GM19463 (cell line): ENCODE measurements around the gene WNT7B.

Experiments
- ATAC-seq: cut with Tn5 transposase; IDR thresholded peaks from one replicate; pipeline ENCODE4 v1.9.1; 2021; ENCODE audit warnings: mild to moderate bottlenecking, moderate library complexity; ENCODE audit not compliant: unreplicated experiment

Gene WNT7B

DNA sequence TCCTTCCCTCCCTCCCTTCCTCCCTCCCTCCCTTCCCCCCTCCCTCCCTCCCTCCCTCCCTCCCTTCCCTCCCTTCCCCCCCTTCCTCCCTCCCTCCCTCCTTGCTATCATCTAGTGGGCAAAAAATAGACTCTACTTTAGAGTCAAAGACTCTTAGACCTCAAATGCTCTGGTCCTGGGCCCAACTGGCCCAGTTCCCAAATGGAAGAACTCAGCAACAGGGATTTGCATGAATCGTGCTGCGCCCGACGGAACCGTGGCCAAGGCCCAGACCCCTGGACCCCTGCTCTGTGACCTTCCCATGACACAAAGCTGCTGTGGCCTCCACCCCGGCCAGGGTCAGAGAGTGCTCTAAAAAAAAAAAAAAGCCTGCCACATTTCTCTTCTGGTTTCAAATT, 97.4 kb downstream of the WNT7B start:
- no peak for ATAC-seq

DNA sequence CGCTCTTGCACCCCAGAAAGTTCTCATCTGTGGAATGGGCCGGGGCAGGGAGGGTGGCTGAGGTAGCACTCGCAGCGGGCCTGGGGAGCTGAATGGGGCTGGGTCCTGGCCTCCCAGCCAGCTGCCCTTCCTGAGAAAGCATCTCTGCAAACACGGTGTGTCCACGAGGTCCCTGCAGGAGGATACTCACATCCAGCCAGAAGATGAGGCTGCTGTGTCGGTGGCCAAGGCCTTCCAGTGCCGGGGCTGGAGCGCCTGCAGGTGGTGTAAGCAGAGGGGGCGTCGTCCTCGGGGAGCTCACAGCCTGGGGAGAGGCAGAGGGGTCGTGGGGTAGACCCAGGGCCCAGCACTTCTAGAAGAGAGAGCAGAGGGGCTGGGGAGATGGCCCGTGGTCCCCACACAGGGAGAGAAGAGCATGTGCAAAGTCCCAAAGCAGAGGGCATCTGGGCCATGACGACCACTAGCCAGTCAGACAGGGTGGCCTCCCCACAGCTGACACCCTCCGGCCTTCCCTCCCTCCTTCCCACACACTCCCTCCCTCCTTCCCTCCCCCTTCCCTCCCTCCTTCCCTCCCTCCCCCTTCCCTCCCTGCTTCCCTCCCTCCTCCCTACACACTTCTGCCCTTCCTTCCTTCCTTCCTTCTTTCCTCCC, 97.9 kb downstream of the WNT7B start:
- no peak for ATAC-seq

DNA sequence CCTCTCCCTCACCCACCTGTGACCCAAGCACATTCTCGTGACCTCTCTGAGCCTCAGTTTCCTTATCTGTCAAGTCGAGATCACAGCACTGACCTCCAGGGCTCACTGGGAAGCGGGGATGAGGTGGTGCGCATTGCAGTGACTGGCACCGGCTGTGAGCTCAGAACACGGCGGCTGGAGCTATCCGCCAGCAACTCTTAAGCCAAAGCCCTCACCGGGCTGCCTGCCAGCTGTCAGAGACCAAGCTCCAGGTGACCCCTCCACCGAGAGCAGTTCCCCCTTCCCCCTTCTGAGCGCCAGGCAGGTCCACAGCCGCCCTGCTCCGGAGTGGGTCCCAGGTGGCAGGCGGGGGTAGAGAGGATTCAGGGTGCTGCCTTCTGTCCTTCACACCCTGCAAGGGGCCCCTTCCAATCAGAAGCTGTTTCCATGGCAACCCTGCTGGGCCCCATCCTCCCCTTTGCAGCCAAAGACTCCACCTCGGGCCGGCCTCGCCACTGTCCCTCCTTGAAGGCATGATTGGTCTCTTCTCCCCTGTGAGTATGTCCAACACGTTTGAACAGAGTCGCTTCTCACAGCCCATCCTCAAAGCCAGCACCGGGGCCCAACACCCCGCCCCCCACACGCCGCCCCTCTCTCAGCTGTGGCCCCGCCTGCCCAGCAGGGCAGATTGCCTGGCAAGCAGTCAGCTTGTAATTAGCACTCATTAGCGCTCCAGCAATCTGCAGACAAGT, 98.7 kb downstream of the WNT7B start:
- no peak for ATAC-seq

DNA sequence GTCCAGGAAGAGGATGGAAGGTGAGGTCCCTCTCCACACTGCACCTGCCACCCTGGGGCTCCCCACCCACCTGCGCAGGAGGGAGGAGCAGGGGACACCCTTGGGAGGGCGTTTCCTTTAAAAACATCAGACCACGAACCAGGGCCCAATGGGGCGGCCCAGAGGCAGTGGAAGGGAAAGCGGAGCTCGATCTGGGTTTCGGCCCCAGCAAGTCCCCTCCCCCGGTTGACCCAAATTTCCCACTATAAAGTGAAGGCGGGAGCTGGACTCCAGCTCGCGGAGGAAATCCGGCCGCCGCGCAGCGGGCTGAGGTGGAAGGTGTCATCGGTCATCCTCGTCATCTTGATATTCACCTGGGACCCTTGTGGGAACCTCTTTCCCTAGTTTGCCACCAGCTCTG, 99.3 kb downstream of the WNT7B start:
- ATAC-seq, result no peak

DNA sequence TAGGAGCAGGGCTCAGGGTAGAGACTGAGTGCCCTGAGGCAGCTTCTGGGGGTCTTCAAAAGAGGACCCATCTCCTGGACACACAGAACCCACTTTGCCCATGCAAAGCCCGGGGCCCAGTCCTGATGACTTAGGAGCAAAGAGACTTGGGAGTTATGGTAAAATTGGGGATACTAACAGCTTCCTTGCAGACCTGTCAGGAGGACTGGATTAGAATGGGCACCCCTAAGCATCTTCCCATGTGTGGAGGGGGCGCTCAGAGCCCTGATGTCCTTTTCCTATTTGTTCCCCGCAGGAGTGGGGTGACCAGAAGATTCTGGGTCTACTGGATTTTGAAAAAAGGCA, 100.0 kb downstream of the WNT7B start:
- no peak for ATAC-seq

DNA sequence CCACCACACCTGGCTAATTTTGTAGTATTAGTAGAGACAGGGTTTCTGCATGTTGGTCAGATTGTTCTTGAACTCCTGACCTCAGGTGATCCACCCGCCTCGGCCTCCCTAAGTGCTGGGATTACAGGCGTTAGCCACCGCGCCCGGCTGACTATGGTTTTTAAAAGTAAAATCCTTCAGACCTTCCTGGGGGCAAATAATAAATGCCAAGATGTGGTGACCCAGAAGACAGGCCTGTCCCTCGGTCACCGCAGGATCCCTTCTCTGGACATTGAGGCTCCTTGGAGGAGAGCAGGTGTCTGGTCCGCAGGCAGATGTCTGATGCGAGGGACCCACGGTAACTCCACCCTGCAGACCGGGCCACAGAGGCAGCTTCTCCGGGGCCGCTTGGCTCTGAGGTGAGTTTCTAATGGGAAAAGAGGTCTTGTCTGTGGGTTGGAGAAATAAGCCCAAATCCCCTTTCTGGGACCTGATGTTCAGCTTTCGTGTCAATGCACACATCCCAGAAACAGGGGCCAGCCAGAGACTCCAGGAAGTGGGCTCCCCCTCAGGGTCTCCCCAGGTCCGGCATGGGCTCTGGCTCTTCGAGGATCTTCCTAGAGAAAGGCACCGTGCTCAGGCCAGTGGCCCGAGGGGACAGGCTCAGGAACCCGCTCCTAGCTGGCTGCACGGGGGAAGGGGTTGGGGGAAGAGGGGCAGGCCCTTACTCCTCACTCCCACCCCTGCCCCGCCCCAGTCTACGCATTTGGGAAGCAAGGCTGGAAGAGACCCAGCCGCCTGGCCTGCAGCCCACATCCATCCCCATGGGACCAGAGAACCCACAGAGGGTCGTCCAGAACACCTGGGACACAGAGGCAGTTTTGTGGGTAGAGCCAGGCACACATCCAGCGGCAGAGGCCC, 100.6 kb downstream of the WNT7B start:
- no peak for ATAC-seq

DNA sequence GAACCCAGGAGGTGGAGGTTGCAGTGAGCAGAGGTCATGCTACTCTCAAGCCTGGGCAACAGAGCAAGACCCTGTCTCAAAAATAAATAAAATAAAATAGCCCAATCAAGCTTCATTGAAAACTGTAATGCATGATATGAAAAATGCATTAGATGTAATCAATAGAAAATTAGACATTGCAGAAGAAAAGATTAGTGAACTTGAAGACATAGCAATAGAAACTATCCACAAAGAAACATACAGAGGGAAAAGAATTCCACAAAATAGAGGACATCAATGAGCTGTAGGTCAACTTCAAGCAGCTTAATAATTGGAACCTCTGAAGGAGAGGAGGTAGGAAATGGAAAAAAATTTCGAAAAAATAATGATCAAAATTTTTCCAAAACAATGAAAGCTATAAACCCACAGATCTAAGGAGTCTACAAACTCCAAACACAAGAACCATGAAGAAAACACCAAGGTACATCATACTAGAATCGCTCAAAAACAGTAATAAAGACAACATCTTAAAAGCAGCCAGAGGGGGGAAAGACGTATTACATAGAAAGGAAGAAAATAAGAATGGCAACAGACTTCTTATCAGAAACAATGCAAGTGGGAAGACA, 104.2 kb downstream of the WNT7B start:
- ATAC-seq, result no peak

DNA sequence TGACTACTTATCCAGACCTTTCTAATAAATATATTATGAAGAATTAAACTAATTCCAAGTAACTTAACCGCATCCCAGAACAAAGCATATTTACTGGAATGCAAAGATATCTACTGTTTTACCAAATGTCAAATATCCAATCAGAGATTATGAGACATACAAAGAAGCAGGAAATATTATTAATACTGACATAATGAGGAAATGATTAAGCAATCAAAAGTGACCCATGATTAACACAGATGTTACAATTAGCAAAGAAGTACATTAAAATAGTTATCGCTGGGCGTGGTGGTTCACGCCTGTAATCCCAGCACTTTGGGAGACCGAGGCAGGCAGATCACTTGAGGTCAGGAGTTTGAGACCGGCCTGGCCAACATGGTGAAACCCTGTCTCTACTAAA, 105.2 kb downstream of the WNT7B start:
- ATAC-seq, result no peak
